Keratinocyte (primary cell): ENCODE measurements around the gene STRBP. TPM values are rescaled to one million over a fixed set of nuclear protein-coding genes. Genes with fewer than 3 reads are reported as not detected.

ENCODE experiments used
- DNase-seq: peaks from one replicate; pipeline ENCODE4 v3.0.0-alpha.2; 2011; ENCODE audit warnings: low read depth, missing footprints, low spot score
- FAIRE-seq: peaks from 2 replicates; lab custom pipeline; 2011; peaks lifted over from hg19 to GRCh38; lab: Jason Lieb, UNC
- H2AFZ ChIP-seq: 2 replicates; pipeline ENCODE4 v1.6.0; 2012; ENCODE audit warnings: low read length, control low read depth, inconsistent platforms; ENCODE audit not compliant: control insufficient read depth
- H3K27ac ChIP-seq: 2 replicates; pipeline ENCODE4 v1.5.1; 2011; ENCODE audit warnings: low read length; ENCODE audit not compliant: control insufficient read depth, insufficient read depth
- H3K27me3 ChIP-seq: 3 replicates; pipeline ENCODE4 v1.6.0; 2011; ENCODE audit warnings: low read length; ENCODE audit not compliant: control insufficient read depth, insufficient read depth; ENCODE audit errors: extremely low read depth
- H3K36me3 ChIP-seq, 2 experiments: 2 replicates in 1 of 2; 3 replicates in 1 of 2; pipeline ENCODE4 v1.5.1; 2011; ENCODE audit warnings: low read length in 2 of 2, mild to moderate bottlenecking in 1 of 2; ENCODE audit not compliant: control insufficient read depth in 2 of 2, insufficient read depth in 2 of 2; ENCODE audit errors: extremely low read depth in 1 of 2
- H3K4me1 ChIP-seq: 3 replicates; pipeline ENCODE4 v1.5.1; 2011; ENCODE audit warnings: low read length; ENCODE audit not compliant: control insufficient read depth, insufficient read depth; ENCODE audit errors: extremely low read depth
- H3K4me2 ChIP-seq: 3 replicates; pipeline ENCODE4 v1.6.0; 2011; ENCODE audit warnings: low read depth, low read length; ENCODE audit not compliant: control insufficient read depth, insufficient read depth; ENCODE audit errors: extremely low read depth
- H3K4me3 ChIP-seq, 3 experiments: fragments of 200-600 bp in 1 of 3; sonication (generic) in 1 of 3; 2 replicates in 2 of 3; 3 replicates in 1 of 3; pipeline ENCODE4 v1.5.1; 2011 to 2016; ENCODE audit warnings: low read length in 3 of 3, mild to moderate bottlenecking in 3 of 3, control low read depth in 2 of 3, inconsistent platforms in 1 of 3, low read depth in 1 of 3, mixed read lengths in 1 of 3, mixed run types in 1 of 3, moderate library complexity in 1 of 3; ENCODE audit not compliant: control insufficient read depth in 2 of 3, insufficient read depth in 2 of 3; ENCODE audit errors: extremely low read depth in 1 of 3
- H3K79me2 ChIP-seq: 2 replicates; pipeline ENCODE4 v1.6.0; 2012; ENCODE audit warnings: low read length; ENCODE audit not compliant: control insufficient read depth, insufficient read depth
- H3K9ac ChIP-seq: 3 replicates; pipeline ENCODE4 v1.6.0; 2011; ENCODE audit warnings: low read length; ENCODE audit not compliant: control insufficient read depth, insufficient read depth; ENCODE audit errors: extremely low read depth
- H3K9me1 ChIP-seq: 3 replicates; pipeline ENCODE4 v1.6.0; 2011; ENCODE audit warnings: low read length; ENCODE audit not compliant: control insufficient read depth, insufficient read depth; ENCODE audit errors: extremely low read depth
- H3K9me3 ChIP-seq: 2 replicates; pipeline ENCODE4 v1.5.1; 2012; ENCODE audit warnings: low read depth, low read length; ENCODE audit not compliant: control insufficient read depth
- H4K20me1 ChIP-seq: 3 replicates; pipeline ENCODE4 v1.6.0; 2011; ENCODE audit warnings: low read length; ENCODE audit not compliant: control insufficient read depth, insufficient read depth; ENCODE audit errors: extremely low read depth
- CTCF ChIP-seq, 3 experiments: IDR thresholded peaks in 1 of 3; conservative IDR thresholded peaks in 1 of 3; optimal IDR thresholded peaks in 1 of 3; 2 replicates in 2 of 3; 3 replicates in 1 of 3; pipeline versions ENCODE3 to v1.5.1; 2011; ENCODE audit warnings: low read length in 3 of 3, mild to moderate bottlenecking in 3 of 3, moderate library complexity in 2 of 3, control low read depth in 1 of 3, inconsistent platforms in 1 of 3; ENCODE audit not compliant: insufficient read depth in 2 of 3; ENCODE audit errors: extremely low read depth in 1 of 3
- EZH2 ChIP-seq: IDR thresholded peaks from one replicate; pipeline ENCODE4 v1.6.1; 2012; ENCODE audit warnings: inconsistent platforms, mild to moderate bottlenecking, low read length, moderate library complexity
- dilution Hi-C: fragments of 300-500 bp; cut with MboI; formaldehyde crosslinking; loops from one replicate; pipeline ENCODE4 v1.7.0; 2020; ENCODE audit warnings: low sequenced_read_pairs; ENCODE audit not compliant: extremely low pct_ligation_motif_present
- polyA plus RNA-seq, 5 experiments: library from polyadenylated mRNA; depleted of rRNA in 3 of 5; stranded (reverse) in 3 of 5; stranded (forward) in 1 of 5; unstranded in 1 of 5; fragments of >200 nt; gene quantifications; 1 replicate in 1 of 5; 2 replicates in 3 of 5; 3 replicates in 1 of 5; pipeline versions ENCODE4 v1.2.1 to v1.2.3, GENCODE V29; 2011 to 2012; ENCODE audit warnings: missing spikeins in 2 of 5, low read depth in 1 of 5, low replicate concordance in 1 of 5

The STRBP gene
- polyA plus RNA-seq, 1 donor (not counting 4 experiments of a cell fraction or from before 2014, with no cell fraction given): 11.3 TPM

- Histone ChIP-seq H3K4me3 (no peak overlapping the region), H3K9me3 (no peaks in the 10 kb centered on the region), H3K4me1 (no peaks in the 10 kb centered on the region), H3K9me1 (no peaks in the 10 kb centered on the region), H3K4me2 (no peak overlapping the region), H3K27me3 (no peaks in the 10 kb centered on the region), H2AFZ (no peak overlapping the region), H3K36me3 (peaks cover 4 to 6% of the 10 kb centered on the region in 2 experiments), H3K9ac (no peak overlapping the region), H3K79me2 (no peaks in the 10 kb centered on the region), H4K20me1 (no peaks in the 10 kb centered on the region), H3K27ac (no peak overlapping the region)
- FAIRE-seq: no peak
- DNase-seq: no peak
- dilution Hi-C loops: no loop called here
- no peak for TF ChIP-seq EZH2
- TF ChIP-seq CTCF (optimal IDR thresholded peaks at IDR 0.05 in 1 of 3, IDR thresholded peaks at IDR 0.05 in 1 of 3, conservative IDR thresholded peaks at IDR 0.05 in 1 of 3; ENCODE audit: extremely low read depth in 1 of 3, insufficient read depth in 2 of 3, low read length in 3 of 3): no peak
Observed at GRCh38 chr9:123073441-123073840, 194.9 kb downstream of the STRBP start.

- Histone ChIP-seq H3K27ac (no peak overlapping the region), H3K27me3 (no peaks in the 10 kb centered on the region), H3K4me1 (no peaks in the 10 kb centered on the region), H3K9me1 (no peaks in the 10 kb centered on the region), H3K36me3 (peaks cover 4 to 6% of the 10 kb centered on the region in 2 experiments), H3K4me2 (no peak overlapping the region), H3K79me2 (no peaks in the 10 kb centered on the region), H3K9me3 (no peaks in the 10 kb centered on the region), H4K20me1 (no peaks in the 10 kb centered on the region), H3K4me3 (no peak overlapping the region), H2AFZ (no peak overlapping the region), H3K9ac (no peak overlapping the region)
- DNase-seq (no peak), FAIRE-seq (no peak)
- no peak for TF ChIP-seq EZH2
- no peak for TF ChIP-seq CTCF (optimal IDR thresholded peaks at IDR 0.05 in 1 of 3, IDR thresholded peaks at IDR 0.05 in 1 of 3, conservative IDR thresholded peaks at IDR 0.05 in 1 of 3; ENCODE audit: extremely low read depth in 1 of 3, insufficient read depth in 2 of 3, low read length in 3 of 3)
- dilution Hi-C loops: no loop called here
Observed at GRCh38 chr9:123072407-123072995, 195.9 kb downstream of the STRBP start.

Other genes with a start within 250 kb of the STRBP start
- 0.14 to 0.25 TPM in 2 of 3 replicates, not detected in the other for gene GPR21, start 234.9 kb downstream of the STRBP start, polyA plus RNA-seq
- not detected in 3 replicates for gene CRB2, start 87.6 kb upstream of the STRBP start, polyA plus RNA-seq